ENCODE measurements around the gene HAL. TPM values are rescaled to one million over a fixed set of nuclear protein-coding genes. Genes with fewer than 3 reads are reported as not detected.

Gene HAL
- total RNA-seq, 2 experiments from 2014 or later, result 0.25 to 0.95 TPM

DNA sequence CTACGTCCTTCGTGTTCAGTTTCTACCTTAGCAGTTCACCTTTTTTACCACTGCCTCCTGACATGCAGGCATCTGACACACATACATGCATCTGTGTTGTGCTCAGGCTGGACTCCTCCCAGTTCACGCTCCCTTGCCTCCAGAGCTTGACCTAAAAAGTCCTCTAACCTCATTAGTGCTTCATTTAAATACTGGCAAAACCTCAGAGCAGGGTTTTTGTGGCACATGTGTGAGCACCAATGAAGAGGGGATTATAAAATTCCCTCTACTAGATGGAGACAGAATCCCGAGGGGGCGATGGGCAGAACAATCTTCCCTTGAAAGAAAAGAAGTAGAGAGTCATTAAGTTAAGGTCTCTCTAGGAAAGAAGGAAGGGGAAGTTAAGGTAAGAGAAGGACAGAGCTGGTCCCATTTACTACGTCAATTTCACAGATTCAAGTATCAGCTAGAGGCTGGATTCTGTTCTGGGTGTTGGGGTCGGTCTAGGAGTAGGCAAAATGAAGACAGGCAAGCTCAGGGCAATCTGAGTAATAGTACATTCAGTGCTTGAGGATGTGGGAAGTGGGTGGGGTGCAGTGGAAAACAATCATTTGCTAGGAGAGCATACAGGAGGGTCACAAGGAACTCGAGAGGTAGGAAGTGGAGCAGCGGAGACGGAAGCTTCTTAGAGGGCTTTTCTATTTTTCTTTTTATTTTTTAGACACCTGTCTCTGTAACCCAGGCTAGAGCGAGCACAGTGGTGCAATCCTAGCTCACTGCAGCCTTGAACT, 7.5 kb downstream of the HAL start:
- DNase-seq, result no peak
- Mint-ChIP-seq H3K9me3 (no peaks in the 10 kb centered on the region), H3K27me3 (no peaks in the 10 kb centered on the region), H3K36me3 (ENCODE audit: low read depth) (no peaks in the 10 kb centered on the region), H3K4me3 (no peak overlapping the region), H3K27ac (no peak overlapping the region), H3K4me1 (ENCODE audit: low read depth) (no peaks in the 10 kb centered on the region)
- TF ChIP-seq, protein P1, sequence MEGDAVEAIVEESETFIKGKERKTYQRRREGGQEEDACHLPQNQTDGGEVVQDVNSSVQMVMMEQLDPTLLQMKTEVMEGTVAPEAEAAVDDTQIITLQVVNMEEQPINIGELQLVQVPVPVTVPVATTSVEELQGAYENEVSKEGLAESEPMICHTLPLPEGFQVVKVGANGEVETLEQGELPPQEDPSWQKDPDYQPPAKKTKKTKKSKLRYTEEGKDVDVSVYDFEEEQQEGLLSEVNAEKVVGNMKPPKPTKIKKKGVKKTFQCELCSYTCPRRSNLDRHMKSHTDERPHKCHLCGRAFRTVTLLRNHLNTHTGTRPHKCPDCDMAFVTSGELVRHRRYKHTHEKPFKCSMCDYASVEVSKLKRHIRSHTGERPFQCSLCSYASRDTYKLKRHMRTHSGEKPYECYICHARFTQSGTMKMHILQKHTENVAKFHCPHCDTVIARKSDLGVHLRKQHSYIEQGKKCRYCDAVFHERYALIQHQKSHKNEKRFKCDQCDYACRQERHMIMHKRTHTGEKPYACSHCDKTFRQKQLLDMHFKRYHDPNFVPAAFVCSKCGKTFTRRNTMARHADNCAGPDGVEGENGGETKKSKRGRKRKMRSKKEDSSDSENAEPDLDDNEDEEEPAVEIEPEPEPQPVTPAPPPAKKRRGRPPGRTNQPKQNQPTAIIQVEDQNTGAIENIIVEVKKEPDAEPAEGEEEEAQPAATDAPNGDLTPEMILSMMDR (IDR thresholded peaks at IDR 0.05), result no peak
- intact Hi-C loops (cut with DNase I, micrococcal nuclease), result no loop called here
- no peaks in the 10 kb centered on the region for H3K36me3 ChIP-seq (ENCODE audit: insufficient read depth, low read length)
- no peak overlapping the region for H3K27ac ChIP-seq (ENCODE audit: low read depth in 1 of 2, low read length in 2 of 2)
- CTCF ChIA-PET, result interaction anchor here (2.7 kb wide), 1 partner anchor 10 kb away, joined by 13 read pairs; no protein-coding TSS in a partner anchor
- no peaks in the 10 kb centered on the region for H3K4me1 ChIP-seq (ENCODE audit: insufficient read depth, low read length)
- POLR2A ChIA-PET, result no interaction called here
- H3K4me3 ChIP-seq (ENCODE audit: low read length), result no peak overlapping the region
- ATAC-seq (ENCODE audit: poor library complexity), result no peak
- H3K9me3 ChIP-seq (ENCODE audit: control insufficient read depth in 1 of 2, insufficient read depth in 1 of 2, low read length in 2 of 2), result no peaks in the 10 kb centered on the region
- no peaks in the 10 kb centered on the region for H3K27me3 ChIP-seq (ENCODE audit: control insufficient read depth in 1 of 2, insufficient read depth in 2 of 2, low read length in 2 of 2)

DNA sequence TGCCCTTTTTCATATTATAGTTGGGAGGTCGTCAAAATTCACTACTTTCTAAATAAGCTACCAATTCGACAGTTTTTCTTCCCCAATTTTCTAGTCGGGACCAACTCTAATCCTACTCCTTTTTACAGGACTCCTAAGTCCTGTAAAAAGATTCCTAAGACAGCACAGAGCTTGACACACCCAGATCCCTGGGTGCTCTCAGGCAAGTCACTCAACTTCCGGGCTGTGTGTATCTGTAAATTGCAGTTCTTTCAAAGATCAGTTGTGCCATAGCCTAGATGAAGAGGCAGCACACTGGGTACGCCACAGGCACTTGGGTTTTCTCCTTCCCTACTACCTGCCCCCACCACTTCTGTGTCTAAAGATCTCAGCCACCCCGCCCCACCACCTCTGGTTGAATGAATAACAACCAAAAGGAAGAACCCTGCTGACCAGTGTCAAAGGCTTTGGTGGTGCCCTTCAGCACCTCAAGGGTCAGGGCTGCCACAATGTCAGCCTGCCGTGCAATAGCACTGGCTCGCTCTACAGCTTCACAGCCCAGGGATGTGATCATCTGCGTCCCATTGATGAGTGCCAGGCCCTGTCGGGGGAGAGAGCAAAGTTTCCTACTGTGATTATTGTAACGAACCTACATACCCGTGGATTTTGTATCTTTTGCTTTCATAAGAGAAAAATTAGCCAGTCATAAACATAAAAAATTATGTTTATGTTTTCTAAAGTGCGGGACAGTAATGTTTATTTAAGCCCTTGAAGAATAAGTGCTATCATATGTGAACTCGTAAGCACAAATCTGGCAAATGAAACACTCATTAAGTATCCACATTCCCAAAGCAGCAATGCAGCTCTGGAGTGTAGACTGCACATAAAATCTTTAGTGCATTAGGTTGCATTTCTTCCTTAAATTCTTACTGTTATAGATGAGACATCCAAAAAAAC, 9.2 kb downstream of the HAL start:
- Histone ChIP-seq H3K36me3 (ENCODE audit: insufficient read depth, low read length) (no peaks in the 10 kb centered on the region), H3K27me3 (ENCODE audit: control insufficient read depth in 1 of 2, insufficient read depth in 2 of 2, low read length in 2 of 2) (no peaks in the 10 kb centered on the region), H3K9me3 (ENCODE audit: control insufficient read depth in 1 of 2, insufficient read depth in 1 of 2, low read length in 2 of 2) (no peaks in the 10 kb centered on the region), H3K27ac (ENCODE audit: low read depth in 1 of 2, low read length in 2 of 2) (no peak overlapping the region), H3K4me1 (ENCODE audit: insufficient read depth, low read length) (no peaks in the 10 kb centered on the region), H3K4me3 (ENCODE audit: low read length) (no peak overlapping the region)
- ChIA-PET POLR2A (no interaction called here), CTCF (no interaction called here)
- Mint-ChIP-seq H3K27ac (no peak overlapping the region), H3K36me3 (ENCODE audit: low read depth) (no peaks in the 10 kb centered on the region), H3K27me3 (no peaks in the 10 kb centered on the region), H3K4me3 (no peak overlapping the region), H3K9me3 (no peaks in the 10 kb centered on the region), H3K4me1 (ENCODE audit: low read depth) (no peaks in the 10 kb centered on the region)
- TF ChIP-seq, protein P1 (IDR thresholded peaks at IDR 0.05), result no peak
- DNase-seq (no peak), ATAC-seq (ENCODE audit: poor library complexity) (no peak)
- intact Hi-C loops (cut with DNase I, micrococcal nuclease), result no loop called here

DNA sequence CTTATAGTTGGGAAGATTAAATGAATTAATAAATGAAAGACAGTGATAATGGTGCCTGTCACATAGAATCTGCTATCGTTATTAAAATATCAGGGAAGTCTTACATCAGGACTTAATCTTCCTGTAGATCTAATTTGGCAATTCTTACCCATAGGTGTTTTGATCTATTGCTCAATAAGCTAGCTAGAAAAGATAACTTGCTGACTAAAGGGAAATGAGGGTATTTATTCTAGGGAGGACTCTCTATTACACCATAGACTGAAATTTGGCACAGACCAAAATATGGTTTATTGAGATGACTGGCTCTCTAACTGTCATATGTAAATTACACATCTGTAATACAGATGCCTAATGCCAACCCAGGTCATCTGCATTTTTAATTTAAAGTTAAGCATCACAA, 11.5 kb downstream of the HAL start:
- intact Hi-C loops (cut with DNase I, micrococcal nuclease), result no loop called here
- H3K27me3 Mint-ChIP-seq, result no peaks in the 10 kb centered on the region
- Histone ChIP-seq H3K9me3 (ENCODE audit: control insufficient read depth in 1 of 2, insufficient read depth in 1 of 2, low read length in 2 of 2) (no peaks in the 10 kb centered on the region), H3K36me3 (ENCODE audit: insufficient read depth, low read length) (no peaks in the 10 kb centered on the region), H3K27me3 (ENCODE audit: control insufficient read depth in 1 of 2, insufficient read depth in 2 of 2, low read length in 2 of 2) (no peaks in the 10 kb centered on the region), H3K27ac (ENCODE audit: low read depth in 1 of 2, low read length in 2 of 2) (no peak overlapping the region), H3K4me3 (ENCODE audit: low read length) (no peak overlapping the region), H3K4me1 (ENCODE audit: insufficient read depth, low read length) (no peaks in the 10 kb centered on the region)
- no peaks in the 10 kb centered on the region for H3K9me3 Mint-ChIP-seq
- POLR2A ChIA-PET, result no interaction called here
- H3K36me3 Mint-ChIP-seq (ENCODE audit: low read depth), result no peaks in the 10 kb centered on the region
- no peak overlapping the region for H3K4me3 Mint-ChIP-seq
- TF ChIP-seq, protein P1 (IDR thresholded peaks at IDR 0.05), result no peak
- CTCF ChIA-PET, result no interaction called here
- H3K4me1 Mint-ChIP-seq (ENCODE audit: low read depth), result no peaks in the 10 kb centered on the region
- H3K27ac Mint-ChIP-seq, result no peak overlapping the region
- DNase-seq (no peak), ATAC-seq (ENCODE audit: poor library complexity) (no peak)

All from CD4-positive, alpha-beta T cell (primary cell).